ENCODE results near the gene FOS.

GRCh38 chr14:75258079-75258802 lies 20.4 kb upstream of the FOS start:
- TF ChIP-seq CTCF (IDR thresholded peaks at IDR 0.05) (no peak), EZH2 (IDR thresholded peaks at IDR 0.05; ENCODE audit: borderline replicate concordance, insufficient read depth, low read depth, low read length, poor library complexity, severe bottlenecking) (no peak)
